B cell (primary cell): ENCODE measurements around the gene CSNK1E. TPM values are rescaled to one million over a fixed set of nuclear protein-coding genes. Genes with fewer than 3 reads are reported as not detected.

Experiments used
- ATAC-seq: fragments of 200-7000 bp; cut with Tn5 transposase; one replicate; pipeline ENCODE4 v1.10.0; 2021; ENCODE audit warnings: low read depth, mild to moderate bottlenecking, moderate number of reproducible peaks, moderate library complexity
- CTCF ChIA-PET: fragments of 350-600 bp; sonication (Branson Sonifier 250); formaldehyde crosslinking; loops from one replicate; lab custom pipeline; 2021; ENCODE audit warnings: antibody characterized with exemption, inconsistent platforms; lab: Charles Lee
- POLR2A ChIA-PET: fragments of 350-600 bp; sonication (Branson Sonifier 250); formaldehyde crosslinking; loops from one replicate; lab custom pipeline; 2021; ENCODE audit warnings: antibody characterized with exemption; lab: Charles Lee
- DNase-seq: peaks from one replicate; pipeline ENCODE4 v3.0.0; 2013
- H2AFZ ChIP-seq: 2 replicates; pipeline ENCODE4 v1.6.1; 2012; ENCODE audit warnings: mild to moderate bottlenecking, low read depth, low read length; ENCODE audit not compliant: insufficient read depth, poor library complexity, severe bottlenecking
- H3K27ac ChIP-seq, 2 donors: 1 replicate in 1 of 2; 2 replicates in 1 of 2; pipeline ENCODE4 v1.5.1; 2012 to 2013; ENCODE audit warnings: low read length in 2 of 2, mild to moderate bottlenecking in 2 of 2, moderate library complexity in 1 of 2
- H3K27me3 ChIP-seq, 4 experiments: fragments of 200-600 bp in 1 of 4; sonication (generic) in 1 of 4; replicated peaks in 1 of 4; 1 replicate in 2 of 4; 2 replicates in 2 of 4; pipeline versions ENCODE4 v1.6.1 to v1.7.0; 2013 to 2016; ENCODE audit warnings: low read length in 3 of 4, mild to moderate bottlenecking in 2 of 4, mixed read lengths in 1 of 4, moderate library complexity in 1 of 4; ENCODE audit not compliant: insufficient read depth in 4 of 4, control insufficient read depth in 3 of 4; ENCODE audit errors: control extremely low read depth in 1 of 4
- H3K36me3 ChIP-seq, 2 experiments: replicated peaks in 1 of 2; 1 replicate in 1 of 2; 2 replicates in 1 of 2; pipeline versions ENCODE4 v1.6.1 to v1.7.1; 2013; ENCODE audit warnings: low read length in 1 of 2; ENCODE audit not compliant: insufficient read depth in 2 of 2, control insufficient read depth in 1 of 2; ENCODE audit errors: control extremely low read depth in 1 of 2, extremely low read depth in 1 of 2
- H3K4me1 ChIP-seq, 2 donors: fragments of 200-600 bp in 1 of 2; sonication (generic) in 1 of 2; 1 replicate in 1 of 2; 2 replicates in 1 of 2; pipeline versions ENCODE4 v1.5.1 to v1.6.1; 2013 to 2017; ENCODE audit warnings: low read length in 2 of 2; ENCODE audit not compliant: control insufficient read depth in 2 of 2, insufficient read depth in 2 of 2
- H3K4me2 ChIP-seq: replicated peaks from 2 replicates; pipeline ENCODE3; 2012; ENCODE audit warnings: mild to moderate bottlenecking, low read depth, low read length; ENCODE audit not compliant: poor library complexity, severe bottlenecking
- H3K4me3 ChIP-seq, 5 experiments: fragments of 200-600 bp in 1 of 5; sonication (generic) in 1 of 5; 1 replicate in 3 of 5; 2 replicates in 2 of 5; pipeline versions ENCODE4 v1.5.1 to v1.7.0; 2011 to 2016; ENCODE audit warnings: low read length in 4 of 5, mild to moderate bottlenecking in 4 of 5, low read depth in 2 of 5, control low read depth in 1 of 5, moderate library complexity in 1 of 5; ENCODE audit not compliant: insufficient read depth in 1 of 5; ENCODE audit errors: control extremely low read depth in 1 of 5, extremely low read depth in 1 of 5
- H3K79me2 ChIP-seq: fragments of 200-600 bp; sonication (generic); one replicate; pipeline ENCODE4 v1.6.0; 2016; ENCODE audit warnings: low read length; ENCODE audit not compliant: control insufficient read depth, insufficient read depth
- H3K9ac ChIP-seq: fragments of 200-600 bp; sonication (generic); 2 replicates; pipeline ENCODE4 v1.6.1; 2017; ENCODE audit warnings: mild to moderate bottlenecking, low read length, moderate library complexity
- H3K9me3 ChIP-seq, 3 donors: one replicate each; pipeline versions ENCODE4 v1.6.1 to v1.7.1; 2013; ENCODE audit warnings: low read length in 2 of 3; ENCODE audit not compliant: control insufficient read depth in 2 of 3, insufficient read depth in 1 of 3; ENCODE audit errors: control extremely low read depth in 1 of 3
- H4K20me1 ChIP-seq: 2 replicates; pipeline ENCODE4 v1.6.0; 2012; ENCODE audit warnings: mild to moderate bottlenecking, low read length; ENCODE audit not compliant: insufficient read depth, control insufficient read depth, poor library complexity, severe bottlenecking
- H3K27ac Mint-ChIP-seq: one replicate; pipeline ENCODE4 v1.8.0; 2021; ENCODE audit warnings: mixed read lengths
- H3K27me3 Mint-ChIP-seq: one replicate; pipeline ENCODE4 v1.8.0; 2021; ENCODE audit warnings: mixed read lengths
- H3K4me1 Mint-ChIP-seq: one replicate; pipeline ENCODE4 v1.8.0; 2021; ENCODE audit warnings: mixed read lengths
- H3K4me3 Mint-ChIP-seq: one replicate; pipeline ENCODE4 v1.8.0; 2021; ENCODE audit warnings: mixed read lengths
- H3K9me3 Mint-ChIP-seq: one replicate; pipeline ENCODE4 v1.8.0; 2022; ENCODE audit warnings: mixed read lengths; ENCODE audit not compliant: insufficient read depth
- EZH2 ChIP-seq: IDR thresholded peaks from 2 replicates; pipeline ENCODE4 v1.6.1; 2012; ENCODE audit warnings: borderline replicate concordance, low read depth, mild to moderate bottlenecking, moderate library complexity, low read length; ENCODE audit not compliant: insufficient read depth, poor library complexity, severe bottlenecking
- WGBS: methylation state at CpG from one replicate; pipeline ENCODE4 v1.1.5; 2013; ENCODE audit warnings: missing lambda C conversion rate; ENCODE audit not compliant: insufficient coverage; 5-methylcytosine and 5-hydroxymethylcytosine counted together
- intact Hi-C: fragments of 100-400 bp; cut with micrococcal nuclease; formaldehyde crosslinking; loops from one replicate; pipeline ENCODE4 v1.10.0; 2022
- polyA plus RNA-seq: library from polyadenylated mRNA; depleted of rRNA; stranded (reverse); fragments of >200 nt; gene quantifications from 2 replicates; pipeline ENCODE4 v1.2.3, GENCODE V29; 2012
- total RNA-seq, 2 donors: library from RNA; stranded (reverse); fragments of 120-200 nt in 1 of 2; gene quantifications; 1 replicate in 1 of 2; 2 replicates in 1 of 2; pipeline versions ENCODE4 v1.2.3 to v1.2.4, GENCODE V29; 2013 to 2022
- TF ChIP-seq, protein P1 (sequence below): fragments of 200-600 bp; IDR thresholded peaks from one replicate; pipeline ENCODE4 v1.8.0; 2022; ENCODE audit warnings: antibody characterized with exemption, mild to moderate bottlenecking

CSNK1E gene
- total and polyA plus RNA-seq, 2 donors (not counting 1 experiment from before 2014, with no cell fraction given): 113 to 133 TPM

DNA sequence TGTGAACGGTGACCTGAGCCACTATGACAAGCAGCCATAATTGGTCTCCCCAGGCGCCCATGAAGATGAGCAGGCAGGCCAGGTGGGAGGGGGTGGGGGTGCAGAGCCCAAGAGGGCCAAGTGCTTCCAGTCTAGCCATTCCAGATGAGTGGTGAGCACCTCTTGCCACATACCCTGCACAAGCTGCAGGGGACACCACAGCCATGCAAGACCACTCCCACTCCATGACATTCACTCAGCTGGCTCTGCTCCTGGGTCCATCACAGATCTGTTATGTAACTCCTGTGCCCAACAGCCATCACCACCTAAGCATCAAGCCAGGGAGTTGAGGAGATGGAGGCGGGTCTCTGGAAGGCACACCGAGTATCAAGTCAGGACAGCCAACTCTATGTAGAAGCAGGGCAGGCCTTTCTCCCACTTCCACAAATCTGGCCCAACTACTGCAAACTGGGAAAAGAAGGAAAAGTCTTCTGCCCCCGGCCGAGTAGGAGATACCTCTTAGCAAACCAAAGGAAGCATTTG, 52.9 kb downstream of the CSNK1E start:
- H3K4me3 Mint-ChIP-seq: no peak overlapping the region
- no peaks in the 10 kb centered on the region for H3K27me3 ChIP-seq
- H3K4me1 Mint-ChIP-seq: peaks cover 42% of the 10 kb centered on the region
- H3K36me3 ChIP-seq: no peaks in the 10 kb centered on the region
- no peak overlapping the region for H3K27ac Mint-ChIP-seq
- H3K9me3 ChIP-seq: no peaks in the 10 kb centered on the region
- no peak overlapping the region for H3K27ac ChIP-seq
- CTCF ChIA-PET: interaction anchor here (0.6 to 1.1 kb wide), 2 partner anchors 47 to 883 kb away, joined by 3 read pairs; no protein-coding TSS in a partner anchor
- intact Hi-C loops: no loop called here
- ATAC-seq (no peak), DNase-seq (no peak)
- no peak overlapping the region for H2AFZ ChIP-seq
- no peak overlapping the region for H3K4me2 ChIP-seq
- no peak overlapping the region for H3K4me3 ChIP-seq
- POLR2A ChIA-PET: no interaction called here
- H3K79me2 ChIP-seq: peaks cover 21% of the 10 kb centered on the region
- peaks cover 2 to 22% of the 10 kb centered on the region in 2 donors for H3K4me1 ChIP-seq
- WGBS: 95% methylated on average over 4 of the region's 6 CpGs
- TF ChIP-seq EZH2: no peak
- TF ChIP-seq, protein P1, sequence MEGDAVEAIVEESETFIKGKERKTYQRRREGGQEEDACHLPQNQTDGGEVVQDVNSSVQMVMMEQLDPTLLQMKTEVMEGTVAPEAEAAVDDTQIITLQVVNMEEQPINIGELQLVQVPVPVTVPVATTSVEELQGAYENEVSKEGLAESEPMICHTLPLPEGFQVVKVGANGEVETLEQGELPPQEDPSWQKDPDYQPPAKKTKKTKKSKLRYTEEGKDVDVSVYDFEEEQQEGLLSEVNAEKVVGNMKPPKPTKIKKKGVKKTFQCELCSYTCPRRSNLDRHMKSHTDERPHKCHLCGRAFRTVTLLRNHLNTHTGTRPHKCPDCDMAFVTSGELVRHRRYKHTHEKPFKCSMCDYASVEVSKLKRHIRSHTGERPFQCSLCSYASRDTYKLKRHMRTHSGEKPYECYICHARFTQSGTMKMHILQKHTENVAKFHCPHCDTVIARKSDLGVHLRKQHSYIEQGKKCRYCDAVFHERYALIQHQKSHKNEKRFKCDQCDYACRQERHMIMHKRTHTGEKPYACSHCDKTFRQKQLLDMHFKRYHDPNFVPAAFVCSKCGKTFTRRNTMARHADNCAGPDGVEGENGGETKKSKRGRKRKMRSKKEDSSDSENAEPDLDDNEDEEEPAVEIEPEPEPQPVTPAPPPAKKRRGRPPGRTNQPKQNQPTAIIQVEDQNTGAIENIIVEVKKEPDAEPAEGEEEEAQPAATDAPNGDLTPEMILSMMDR: no peak
- H4K20me1 ChIP-seq: peaks cover 5% of the 10 kb centered on the region
- no peak overlapping the region for H3K9ac ChIP-seq
- no peaks in the 10 kb centered on the region for H3K9me3 Mint-ChIP-seq
- H3K27me3 Mint-ChIP-seq: no peaks in the 10 kb centered on the region

DNA sequence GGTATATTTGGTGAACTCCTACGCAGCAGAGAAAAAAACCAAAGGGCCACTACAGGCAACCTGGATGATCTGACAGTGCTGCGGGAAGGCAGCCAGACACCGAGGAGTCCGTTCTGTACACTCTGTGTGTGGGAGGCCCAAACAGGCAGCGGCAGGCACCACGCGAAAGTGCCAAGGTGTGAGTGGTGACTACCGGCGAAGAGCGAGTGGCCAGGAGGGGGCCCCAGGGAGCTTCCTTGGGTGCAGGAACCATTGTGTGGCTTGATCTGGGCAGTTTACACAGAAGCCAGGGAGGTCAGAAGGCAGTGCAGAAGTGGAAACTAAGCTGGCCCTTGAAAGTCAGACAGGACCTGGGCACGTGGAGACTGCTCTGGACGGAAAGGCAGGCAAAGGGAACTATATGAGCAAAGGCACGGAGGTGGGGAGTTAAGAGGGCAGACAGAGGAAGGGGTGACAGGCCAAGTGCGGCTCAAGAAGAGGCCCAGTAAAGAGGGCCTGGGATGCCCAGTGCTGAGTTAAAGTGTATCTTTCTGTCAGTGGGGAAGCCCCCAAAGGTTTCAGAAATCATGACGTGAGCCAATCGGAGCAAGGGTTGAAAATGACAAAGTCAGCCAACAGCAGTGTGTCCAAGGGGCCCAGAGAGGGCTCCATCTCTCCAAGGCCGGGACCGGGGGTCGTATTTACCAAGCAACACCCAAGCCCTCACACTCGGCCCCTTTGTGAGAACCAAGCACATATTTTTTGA, 55.0 kb downstream of the CSNK1E start:
- intact Hi-C loops: loop anchor here (1.0 kb wide), 1 partner anchor 91 kb away; no protein-coding TSS in a partner anchor
- POLR2A ChIA-PET: no interaction called here

More for the DNA sequence above, 55.0 kb downstream of the CSNK1E start:
- H3K4me3 Mint-ChIP-seq: no peak overlapping the region
- 75% methylated on average over 16 of the region's 20 CpGs for WGBS
- H3K9me3 ChIP-seq: no peaks in the 10 kb centered on the region
- no peaks in the 10 kb centered on the region for H3K27me3 Mint-ChIP-seq
- peak overlapping the region; percentile 33 for H3K27ac Mint-ChIP-seq
- no peak overlapping the region for H3K9ac ChIP-seq
- H3K4me3 ChIP-seq: no peak overlapping the region
- TF ChIP-seq, protein P1: peak; percentile 30
- TF ChIP-seq EZH2: no peak
- H4K20me1 ChIP-seq: peaks cover 5% of the 10 kb centered on the region
- peaks cover 17% of the 10 kb centered on the region for H3K79me2 ChIP-seq
- no peak overlapping the region for H3K27ac ChIP-seq
- DNase-seq: peak; percentile 53
- no peaks in the 10 kb centered on the region for H3K36me3 ChIP-seq
- H3K9me3 Mint-ChIP-seq: no peaks in the 10 kb centered on the region
- H3K4me1 ChIP-seq: peaks cover 3 to 26% of the 10 kb centered on the region in 2 donors
- CTCF ChIA-PET: interaction anchor here (0.6 to 1.5 kb wide), 7 partner anchors 7 to 310 kb away, joined by 3 to 4 read pairs (median 3); no protein-coding TSS in a partner anchor
- peak; percentile 24 for ATAC-seq
- no peak overlapping the region for H2AFZ ChIP-seq
- no peaks in the 10 kb centered on the region for H3K27me3 ChIP-seq
- H3K4me2 ChIP-seq: no peak overlapping the region
- peaks cover 37% of the 10 kb centered on the region for H3K4me1 Mint-ChIP-seq
